GM18951 (cell line): Measurements from ENCODE around the gene MRFAP1.
"Not testable (repeated sequence)": the region's sequence is repeated elsewhere in the genome, so short reads cannot be mapped to it uniquely, and the experiment has no call there.

Experiments used
- POLR2A ChIP-seq: IDR thresholded peaks from 4 replicates; pipeline ENCODE4 v1.6.1; 2011; ENCODE audit warnings: mild to moderate bottlenecking; ENCODE audit not compliant: insufficient read length, insufficient read depth; ENCODE audit errors: extremely low read depth
- in situ Hi-C: fragments of 300-500 bp; cut with MboI; formaldehyde crosslinking; loops from one replicate; pipeline ENCODE4 v1.12.0; 2022; ENCODE audit warnings: low sequenced_read_pairs, mixed read lengths, inconsistent platforms; ENCODE audit not compliant: unreplicated experiment

Gene MRFAP1

DNA sequence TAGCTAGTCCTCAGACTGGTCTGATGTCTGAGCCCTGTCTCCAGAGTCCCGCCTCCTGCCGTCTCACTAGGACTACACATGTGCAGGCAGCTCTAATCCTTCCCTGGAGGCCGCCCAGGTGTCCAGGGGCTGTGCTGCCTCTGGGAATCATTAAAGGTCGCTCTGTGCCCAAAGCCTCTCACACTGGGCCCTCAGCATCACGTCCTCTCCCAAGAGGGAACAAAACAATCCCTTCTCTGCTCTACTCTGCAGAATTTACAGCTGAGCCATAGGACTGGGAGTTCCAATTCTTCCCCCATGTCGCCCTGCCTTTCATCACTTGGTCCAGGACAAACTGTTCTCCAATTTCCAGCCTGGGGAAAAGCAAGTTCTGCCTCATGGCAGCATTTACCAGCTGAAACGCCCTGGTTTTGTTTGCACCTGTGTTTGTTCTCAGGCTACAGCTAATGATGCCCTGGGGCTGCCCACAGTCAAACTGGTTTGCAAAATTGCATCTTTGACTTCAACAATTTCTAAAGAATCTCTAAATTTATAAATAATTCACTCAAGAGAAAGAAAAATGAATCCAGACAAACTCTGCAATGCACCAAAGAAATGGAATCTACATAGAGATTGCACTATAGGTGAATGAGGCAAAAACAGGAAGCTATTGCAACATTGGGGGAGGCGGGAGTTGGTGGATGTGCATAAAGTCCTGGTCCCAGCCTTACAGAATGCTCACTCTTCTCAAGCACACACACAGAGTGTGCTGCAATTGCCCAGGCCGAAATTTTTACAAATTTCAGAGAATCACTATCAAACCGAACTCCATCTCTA, 7.2 kb upstream of the MRFAP1 start:
- TF ChIP-seq POLR2A = no peak
- in situ Hi-C loops = no loop called here

DNA sequence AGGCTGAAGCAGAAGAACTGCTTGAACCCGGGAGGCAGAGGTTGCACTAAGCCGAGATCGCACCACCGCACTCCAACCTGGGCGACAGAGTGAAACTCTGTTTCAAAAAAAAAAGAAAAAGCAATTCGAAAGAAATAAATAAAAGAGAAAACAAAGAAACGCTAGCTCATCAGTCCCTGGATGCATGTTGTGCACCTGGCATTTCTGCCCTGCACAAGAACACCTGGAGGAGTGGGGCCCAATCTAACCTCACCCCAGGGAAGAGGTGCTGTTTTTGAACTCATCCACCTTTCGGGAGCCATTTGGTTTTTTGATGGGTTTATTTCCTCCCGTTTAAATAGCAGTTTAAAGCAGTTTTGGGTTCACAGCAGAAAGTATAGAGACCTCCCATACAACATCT, 5.7 kb upstream of the MRFAP1 start:
- in situ Hi-C loops = no loop called here
- no peak for TF ChIP-seq POLR2A

DNA sequence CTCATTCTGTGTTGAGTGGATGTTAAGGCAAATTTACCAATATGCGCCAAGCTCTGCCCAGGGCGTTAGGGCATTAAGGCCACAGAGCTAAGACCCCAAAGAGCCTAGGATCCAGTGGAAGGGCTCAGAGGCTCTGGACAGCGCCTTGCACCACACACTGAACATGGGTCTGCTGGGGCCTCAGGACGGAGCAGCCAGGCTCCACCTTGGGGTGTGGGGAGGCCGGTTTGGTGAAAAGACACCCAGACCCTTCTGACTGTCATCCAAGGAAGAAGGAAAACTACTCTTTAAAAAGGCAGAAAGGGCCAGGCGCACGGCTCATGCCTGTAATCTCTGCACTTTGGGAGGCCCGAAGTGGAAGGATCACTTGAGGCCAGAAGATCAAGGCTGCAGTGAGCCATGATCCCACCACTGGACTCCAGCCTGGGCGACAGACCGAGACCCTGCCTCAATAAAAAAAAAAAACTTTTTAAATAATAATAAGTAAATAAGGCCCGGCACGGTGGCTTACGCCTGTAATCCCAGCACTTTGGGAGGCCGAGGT, 1.3 kb upstream of the MRFAP1 start:
- TF ChIP-seq POLR2A = no peak
- in situ Hi-C loops = no loop called here

DNA sequence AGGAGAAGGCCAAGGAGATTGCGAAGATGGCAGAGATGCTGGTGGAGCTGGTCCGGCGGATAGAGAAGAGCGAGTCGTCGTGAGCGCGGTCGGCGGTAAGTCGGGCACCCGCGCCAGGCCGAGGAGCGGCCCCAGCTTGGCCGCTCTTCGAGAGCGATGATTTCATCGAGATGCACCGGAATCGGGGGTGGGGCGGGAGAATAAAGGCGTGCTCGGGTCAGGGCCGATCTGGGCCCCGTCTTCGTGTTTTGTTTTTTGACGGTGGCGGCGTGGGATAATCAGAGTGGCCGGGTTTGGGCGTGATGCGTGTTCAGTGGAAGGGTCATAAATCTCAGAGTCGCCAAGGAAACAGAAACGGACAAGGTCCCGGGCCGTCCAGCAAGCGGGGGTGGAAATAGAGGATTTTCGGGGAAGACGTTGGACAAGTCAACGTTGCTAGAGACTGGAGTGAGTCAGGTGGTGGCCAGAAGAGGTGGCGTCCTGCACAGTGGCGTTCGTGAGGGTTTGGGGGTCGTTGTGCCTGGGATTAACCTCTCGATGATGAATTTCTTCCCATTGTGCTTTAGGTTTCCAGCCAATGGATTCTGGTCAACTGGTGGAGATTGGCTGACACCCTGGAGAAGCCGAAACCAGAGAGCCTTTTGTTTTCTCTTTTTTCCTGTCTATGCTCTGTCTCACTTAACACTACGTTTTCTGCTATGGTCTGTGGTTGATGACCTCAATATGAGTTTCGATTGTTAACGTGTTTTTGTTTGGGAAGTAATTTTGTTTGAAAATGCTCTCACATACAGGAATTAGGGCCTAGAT, 882 bp downstream of the MRFAP1 start:
- TF ChIP-seq POLR2A = no peak
- in situ Hi-C loops = no loop called here

DNA sequence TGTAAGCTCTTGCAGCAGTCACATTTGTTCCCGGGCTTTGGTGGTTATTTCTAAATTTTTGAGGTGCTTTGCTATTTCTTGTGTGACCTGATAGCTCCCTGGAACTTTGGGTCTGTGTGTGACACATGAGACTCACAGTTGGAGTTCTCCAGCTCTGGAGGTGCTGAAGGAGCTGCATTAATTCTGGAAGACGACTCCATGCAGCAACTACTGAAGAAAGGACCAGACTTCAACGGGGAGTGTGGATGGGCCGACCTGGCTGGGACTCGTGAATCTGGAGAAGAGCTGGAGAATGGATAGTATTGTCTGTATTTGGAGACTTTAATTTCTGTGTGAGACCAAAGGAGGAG, 1.5 kb downstream of the MRFAP1 start:
- no peak for TF ChIP-seq POLR2A
- in situ Hi-C loops = no loop called here

DNA sequence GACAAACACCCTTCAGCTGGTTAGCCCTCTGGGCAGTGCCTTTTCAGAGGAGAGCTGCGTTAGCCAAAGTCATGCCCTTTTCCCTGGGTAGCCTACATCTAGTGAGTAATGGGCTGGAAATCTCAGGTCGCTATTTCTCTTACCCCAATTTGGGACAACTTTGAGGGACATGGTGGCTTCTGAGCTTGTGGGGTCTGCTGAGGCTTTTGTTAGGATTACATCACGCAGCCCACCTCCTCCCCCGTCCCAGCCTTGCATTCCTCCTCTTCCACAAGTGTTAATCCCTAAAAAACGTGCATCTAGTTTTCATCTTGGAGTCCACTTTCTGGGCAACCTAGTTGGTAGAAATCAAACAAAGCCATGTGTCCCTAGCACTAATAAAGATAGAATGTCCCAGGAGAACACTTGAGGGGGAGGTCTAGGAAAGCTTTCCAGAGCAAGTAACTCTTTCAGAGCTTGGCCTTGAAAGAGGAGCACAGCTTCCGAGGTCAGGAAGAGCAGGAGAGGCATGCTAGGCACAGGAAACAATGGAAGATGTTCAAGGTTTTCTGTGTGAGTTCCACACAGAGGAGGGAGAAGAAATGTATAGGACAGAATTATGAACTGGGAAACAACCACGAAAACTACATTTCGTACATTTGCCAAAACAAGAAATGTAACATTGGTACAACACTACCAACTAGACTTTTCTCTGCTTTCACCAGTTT, 2.8 kb downstream of the MRFAP1 start:
- TF ChIP-seq POLR2A = no peak
- in situ Hi-C loops = no loop called here

DNA sequence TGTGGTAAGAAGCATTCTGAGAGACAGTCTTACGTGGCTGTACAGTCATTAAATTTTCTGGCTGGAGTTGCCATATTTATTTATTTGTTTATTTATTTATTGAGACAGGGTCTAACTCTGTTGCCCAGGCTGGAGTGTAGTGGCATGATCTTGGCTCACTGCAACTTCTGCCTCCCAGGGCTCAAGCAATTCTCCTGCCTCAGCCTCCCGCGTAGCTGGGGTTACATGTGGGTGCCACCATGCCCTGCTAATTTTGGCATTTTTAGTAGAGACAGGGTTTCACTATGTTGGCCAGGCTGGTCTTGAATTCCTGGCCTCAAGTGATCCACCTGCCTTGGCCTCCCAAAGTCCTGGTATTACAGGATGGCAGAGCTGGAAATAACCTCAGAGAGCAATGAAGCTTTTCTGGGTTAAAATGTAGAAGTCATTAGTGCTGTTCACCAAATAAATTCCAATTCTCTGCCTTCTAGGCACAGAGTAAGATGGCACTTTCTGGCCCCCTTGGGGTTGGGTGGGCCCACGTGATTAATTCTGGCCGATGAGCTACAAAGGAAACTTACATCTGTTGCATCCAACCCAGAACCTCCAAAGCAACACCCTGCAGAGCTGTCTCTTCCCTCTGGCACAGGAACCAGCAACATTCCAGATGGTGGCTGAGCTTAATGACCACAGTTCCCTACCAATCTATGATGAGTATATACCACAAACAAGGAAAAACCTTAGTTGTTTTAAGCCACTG, 4.5 kb downstream of the MRFAP1 start:
- TF ChIP-seq POLR2A = no peak
- in situ Hi-C loops = no loop called here

DNA sequence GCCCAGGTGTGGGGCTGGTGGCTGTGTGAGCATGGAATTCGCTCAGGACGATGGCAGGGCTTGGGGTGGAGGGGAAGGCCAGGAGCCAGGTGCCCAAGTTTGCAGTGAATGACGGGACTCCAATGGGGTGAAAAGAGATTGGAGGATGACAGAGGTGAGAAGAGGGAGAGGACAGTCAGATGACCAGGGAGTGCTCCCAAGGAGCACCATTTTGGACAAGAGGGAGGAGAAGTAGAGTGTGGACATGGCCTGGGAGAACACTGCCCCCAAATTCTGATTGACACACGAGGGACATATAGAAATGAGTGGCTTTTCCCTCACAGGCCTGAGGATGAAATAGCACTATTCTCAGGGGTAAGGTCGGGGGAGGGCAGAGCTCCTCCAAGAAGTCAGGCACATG, 6.7 kb downstream of the MRFAP1 start:
- no peak for TF ChIP-seq POLR2A
- in situ Hi-C loops = no loop called here

DNA sequence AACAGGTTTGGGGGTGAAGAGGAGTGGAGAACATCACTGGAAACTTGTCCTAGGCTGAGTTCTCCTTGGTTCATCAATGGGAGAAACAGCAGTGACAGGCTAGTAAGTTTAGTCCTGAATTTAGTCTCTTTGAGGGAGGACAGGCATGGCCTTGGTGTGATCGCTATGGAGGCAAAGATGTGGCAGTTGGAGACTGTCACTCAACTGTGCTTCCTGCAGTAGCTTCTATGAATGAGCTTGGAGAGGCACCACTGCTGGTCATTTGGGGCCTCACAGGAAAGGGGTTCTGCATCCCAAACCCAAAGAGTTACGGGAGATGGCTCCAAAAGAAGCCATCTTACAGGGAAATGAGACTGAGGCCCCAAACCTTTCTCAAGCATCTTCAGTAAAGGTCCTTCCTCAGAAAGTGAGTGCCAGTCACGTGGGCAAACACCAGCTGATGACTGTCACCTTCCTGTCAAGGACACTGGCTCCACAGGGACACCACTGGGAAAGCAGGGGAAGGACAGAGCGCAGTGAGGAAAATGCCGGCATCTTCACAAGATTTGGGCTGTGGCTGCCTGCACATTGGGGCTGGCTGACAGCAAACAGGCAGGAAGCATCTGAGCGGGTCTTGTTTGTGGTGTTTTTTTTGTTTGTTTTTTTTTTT, 7.2 kb downstream of the MRFAP1 start:
- in situ Hi-C loops = no loop called here
- no peak for TF ChIP-seq POLR2A

DNA sequence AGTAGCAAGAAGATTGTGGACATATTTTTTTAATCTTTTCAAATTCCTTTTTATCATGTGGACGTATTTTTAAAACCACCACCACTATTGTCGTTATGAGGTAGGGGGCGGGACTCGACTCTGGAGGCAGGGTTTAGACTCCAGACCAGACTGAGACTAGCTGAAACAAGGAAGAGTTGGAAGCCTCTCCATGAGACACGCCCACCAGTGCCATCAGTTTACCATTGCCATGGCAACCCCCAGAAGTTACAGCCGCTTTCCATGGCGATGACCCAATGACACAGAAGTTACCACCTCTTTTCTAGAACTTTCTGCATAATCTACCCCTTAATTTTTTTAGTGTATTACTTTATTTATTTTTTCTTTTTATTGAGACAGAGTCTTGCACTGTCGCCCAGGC, 8.7 kb downstream of the MRFAP1 start:
- in situ Hi-C loops = no loop called here
- TF ChIP-seq POLR2A = no peak

DNA sequence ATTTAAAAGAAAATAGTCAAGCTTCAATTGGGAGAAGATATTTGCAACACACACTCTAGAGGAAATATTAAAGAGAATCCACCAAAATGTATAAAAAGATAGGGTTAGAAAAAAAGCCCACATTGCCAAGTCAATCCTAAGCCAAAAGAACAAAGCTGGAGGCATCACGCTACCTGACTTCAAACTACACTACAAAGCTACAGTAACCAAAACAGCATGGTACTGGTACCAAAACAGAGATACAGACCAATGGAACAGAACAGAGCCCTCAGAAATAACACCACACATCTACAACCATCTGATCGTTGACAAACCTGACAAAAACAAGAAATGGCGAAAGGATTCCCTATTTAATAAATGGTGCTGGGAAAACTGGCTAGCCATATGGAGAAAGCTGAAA, 13.7 kb downstream of the MRFAP1 start:
- in situ Hi-C loops = not testable (repeated sequence)

DNA sequence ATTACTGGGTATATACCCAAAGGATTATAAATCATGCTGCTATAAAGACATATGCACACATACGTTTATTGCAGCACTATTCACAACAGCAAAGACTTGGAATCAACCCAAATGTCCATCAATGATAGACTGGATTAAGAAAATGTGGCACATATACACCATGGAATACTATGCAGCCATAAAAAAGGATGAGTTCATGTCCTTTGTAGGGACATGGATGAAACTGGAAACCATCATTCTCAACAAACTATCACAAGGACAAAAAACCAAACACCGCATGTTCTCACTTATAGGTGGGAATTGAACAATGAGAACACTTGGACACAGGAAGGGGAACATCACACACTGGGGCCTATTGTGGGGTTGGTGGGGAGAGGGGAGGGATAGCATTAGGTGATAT, 14.8 kb downstream of the MRFAP1 start:
- in situ Hi-C loops = not testable (repeated sequence)
